Hypothalamus (tissue), 51 donors: ENCODE measurements around the gene TINCR.

ENCODE experiments used
- DNase-seq, 51 donors: peaks; one replicate each; lab custom pipeline; 2025; lab: John Stamatoyannopoulos, UW

Gene TINCR

GRCh38 chr19:5590151-5590864, 22.6 kb upstream of the TINCR start:
- DNase-seq: no peak

GRCh38 chr19:5588906-5589676, 21.3 kb upstream of the TINCR start:
- DNase-seq: peak in 1 of 51 donors; percentile 6

DNA sequence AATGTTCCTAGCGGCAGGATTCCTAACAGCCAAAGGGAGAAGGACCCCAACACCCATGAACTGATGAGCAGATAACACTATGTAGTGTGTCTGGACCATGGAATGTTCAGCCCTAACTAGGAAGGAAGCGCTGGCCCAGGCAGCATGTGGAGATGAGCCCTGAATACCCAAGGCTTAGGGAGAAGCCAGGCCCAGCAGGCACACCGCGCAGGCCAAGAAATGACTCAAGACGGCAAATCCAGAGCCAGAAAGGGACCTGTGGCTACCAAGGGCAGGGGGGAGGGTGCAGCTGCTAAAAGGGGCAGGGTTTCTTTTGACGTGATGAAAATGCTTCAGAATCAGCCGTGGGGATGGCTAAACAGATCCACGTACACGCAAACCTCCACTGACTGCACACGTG, 20.7 kb upstream of the TINCR start:
- peak in 18 of 51 donors; percentile 5 to 46 (median 23) for DNase-seq

GRCh38 chr19:5587661-5588060, 19.9 kb upstream of the TINCR start:
- DNase-seq: no peak

GRCh38 chr19:5587071-5587455, 19.3 kb upstream of the TINCR start:
- DNase-seq: no peak

- DNase-seq: peak in 13 of 51 donors; percentile 32 to 66 (median 54)
These were observed 18.7 kb upstream of the TINCR start for GRCh38 chr19:5586300-5587070.

GRCh38 chr19:5585461-5586299, 17.9 kb upstream of the TINCR start:
- DNase-seq: peak in 36 of 51 donors; percentile 7 to 74 (median 44)

GRCh38 chr19:5580161-5580571, 12.4 kb upstream of the TINCR start:
- DNase-seq: no peak

GRCh38 chr19:5579697-5580096, 11.9 kb upstream of the TINCR start:
- DNase-seq: no peak

DNA sequence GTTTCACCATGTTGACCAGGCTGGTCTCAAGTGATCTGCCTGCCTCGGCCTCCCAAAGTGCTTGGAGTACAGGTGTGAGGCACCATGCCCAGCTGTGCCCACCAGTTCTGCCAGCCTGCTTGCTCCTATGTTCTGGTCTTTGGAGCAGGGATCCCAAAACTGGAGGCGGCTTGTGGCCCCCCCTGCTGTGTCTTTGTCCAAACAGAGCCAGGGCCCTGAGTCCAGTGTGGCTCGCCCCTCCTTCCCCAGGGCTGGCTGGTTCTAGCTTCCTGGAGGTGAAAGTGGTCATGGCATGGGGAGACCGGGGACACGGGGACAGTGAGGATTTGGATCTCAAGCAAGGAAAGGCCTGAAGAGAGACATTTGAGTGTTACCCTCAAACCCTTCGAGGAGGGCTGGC, 11.5 kb upstream of the TINCR start:
- DNase-seq: no peak

DNA sequence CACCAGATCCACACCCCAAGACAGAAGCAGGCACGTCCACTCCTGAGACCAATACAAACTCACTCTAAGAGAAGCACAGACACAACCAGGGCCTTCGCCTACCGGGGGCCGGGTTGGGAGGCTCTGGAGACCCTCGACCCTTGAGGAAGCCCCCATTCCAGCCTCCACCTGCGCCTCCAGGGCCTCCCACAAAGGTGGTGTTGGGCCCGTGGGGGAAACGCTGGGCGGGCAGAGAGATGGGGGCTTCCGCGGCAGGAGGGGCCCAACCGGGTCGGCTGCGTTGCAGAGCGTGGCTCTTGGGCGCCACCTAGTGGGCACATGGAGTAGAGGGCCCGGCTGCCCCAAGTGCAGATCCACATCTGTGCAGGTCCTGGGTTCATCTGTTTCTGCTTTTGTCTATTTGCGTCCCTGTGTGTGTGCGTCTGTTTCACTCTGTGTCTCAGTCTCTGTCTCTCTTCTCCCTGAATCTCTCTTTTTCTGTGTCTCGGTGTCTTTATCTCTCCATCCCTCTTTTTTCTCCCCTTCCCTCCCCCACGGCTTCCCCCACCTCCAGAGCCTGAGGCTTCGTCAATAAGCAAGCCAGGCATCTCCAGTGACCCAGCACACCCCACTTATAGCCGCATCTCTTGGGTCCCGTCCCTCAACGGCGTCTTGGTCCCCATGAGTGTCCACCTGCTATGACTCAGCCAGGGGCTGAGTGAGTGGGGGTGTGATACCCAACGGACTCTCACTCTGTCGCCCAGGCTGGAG, 10.5 kb upstream of the TINCR start:
- DNase-seq: peak in 44 of 51 donors; percentile 2 to 77 (median 37)

DNA sequence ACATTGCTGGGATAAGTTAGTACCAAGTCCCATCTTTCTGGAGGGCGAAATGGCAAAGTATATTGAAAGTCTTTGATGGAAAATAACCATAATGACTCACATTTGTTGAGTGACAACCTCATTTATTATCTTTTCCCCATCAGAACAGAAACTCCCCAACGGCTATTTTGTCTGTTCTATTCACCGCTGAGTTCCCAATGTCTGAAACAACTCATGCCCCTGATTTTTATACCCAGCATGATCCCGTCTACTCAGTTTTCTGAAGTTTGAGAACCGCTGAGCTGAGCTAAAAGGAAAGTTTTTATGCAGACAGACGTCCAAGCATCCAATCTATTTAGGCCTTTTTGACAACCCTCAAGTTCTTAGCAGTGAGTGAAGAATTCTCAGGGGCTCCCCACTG, 7.8 kb upstream of the TINCR start:
- DNase-seq: no peak

GRCh38 chr19:5572556-5573286, 5.0 kb upstream of the TINCR start:
- DNase-seq: no peak

- no peak for DNase-seq
These were observed 4.0 kb upstream of the TINCR start for GRCh38 chr19:5571777-5572176.

DNA sequence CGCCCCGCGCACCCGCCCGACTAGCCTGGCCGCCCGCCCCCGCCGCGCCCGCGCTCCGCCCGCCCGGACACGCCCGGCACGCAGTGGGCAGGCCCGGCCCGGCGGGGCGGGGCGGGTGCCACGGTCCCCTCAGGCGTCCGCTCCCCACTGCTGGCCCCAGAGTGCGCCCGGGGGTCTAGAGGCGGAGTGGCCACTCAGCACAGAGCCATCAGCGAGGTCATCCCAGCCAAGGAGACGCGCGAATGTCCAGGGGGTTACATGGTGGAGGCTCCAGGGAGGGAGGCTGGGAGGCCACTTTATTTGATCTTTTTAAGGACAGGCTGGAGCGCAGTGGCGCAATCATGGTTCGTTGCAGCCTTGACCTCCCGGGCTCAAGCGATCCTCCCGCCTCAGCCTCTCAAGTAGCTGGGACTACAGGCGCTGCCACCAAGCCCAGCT, 236 bp upstream of the TINCR start:
- no peak for DNase-seq

DNA sequence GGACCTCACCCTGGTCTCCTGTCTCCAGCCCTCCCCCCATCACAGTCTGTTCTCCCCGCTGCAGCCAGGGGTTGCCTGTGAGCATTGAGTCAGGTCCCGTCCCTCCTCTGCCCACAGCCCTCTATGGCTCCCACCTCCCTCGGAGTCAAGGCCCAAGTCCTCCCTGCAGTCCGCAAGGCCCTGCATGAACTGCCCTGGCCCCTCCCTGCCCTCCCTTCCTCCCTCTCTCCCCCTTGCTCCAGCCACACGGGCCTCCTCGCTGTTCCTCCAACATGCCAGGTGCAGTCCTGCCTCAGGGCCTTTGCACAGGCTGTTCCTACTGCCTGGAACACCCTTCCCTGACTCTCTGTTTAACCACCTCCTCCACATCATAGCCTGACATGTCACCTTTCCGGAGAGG, 2.8 kb downstream of the TINCR start:
- DNase-seq: no peak

DNA sequence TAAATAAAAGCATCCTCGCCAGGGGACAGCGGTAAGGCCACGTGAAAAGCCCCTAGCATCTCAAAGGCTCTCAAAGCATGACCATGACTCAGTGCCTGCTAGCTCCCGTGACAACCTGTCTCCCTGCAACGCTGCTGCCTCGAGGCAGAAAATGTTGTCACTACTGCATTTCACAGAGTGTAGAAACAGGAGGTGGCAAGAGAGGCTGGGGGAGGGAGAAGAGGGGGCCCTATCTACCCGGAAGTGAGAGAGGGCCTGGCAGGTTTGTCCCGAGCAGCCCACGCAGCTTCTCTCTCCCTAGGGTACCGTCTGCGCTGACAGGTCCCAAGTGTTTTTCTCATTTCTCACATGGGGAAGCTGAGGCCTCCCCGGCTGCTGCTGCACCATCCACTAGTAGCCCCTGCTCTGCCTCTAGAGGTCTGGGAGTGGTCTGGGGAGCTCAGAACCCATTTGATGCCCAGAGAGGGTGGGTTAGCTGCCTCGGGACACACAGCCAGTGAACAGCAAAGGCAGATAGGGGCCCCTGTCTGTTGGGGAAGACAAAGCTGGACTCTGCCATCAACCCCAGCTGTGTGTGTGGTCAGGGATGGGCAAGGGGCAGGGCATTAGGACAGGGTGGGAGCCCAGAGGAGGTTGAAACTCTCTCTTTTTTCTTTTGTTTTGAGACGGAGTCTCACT, 3.7 kb downstream of the TINCR start:
- peak in 1 of 51 donors; percentile 4 for DNase-seq

DNA sequence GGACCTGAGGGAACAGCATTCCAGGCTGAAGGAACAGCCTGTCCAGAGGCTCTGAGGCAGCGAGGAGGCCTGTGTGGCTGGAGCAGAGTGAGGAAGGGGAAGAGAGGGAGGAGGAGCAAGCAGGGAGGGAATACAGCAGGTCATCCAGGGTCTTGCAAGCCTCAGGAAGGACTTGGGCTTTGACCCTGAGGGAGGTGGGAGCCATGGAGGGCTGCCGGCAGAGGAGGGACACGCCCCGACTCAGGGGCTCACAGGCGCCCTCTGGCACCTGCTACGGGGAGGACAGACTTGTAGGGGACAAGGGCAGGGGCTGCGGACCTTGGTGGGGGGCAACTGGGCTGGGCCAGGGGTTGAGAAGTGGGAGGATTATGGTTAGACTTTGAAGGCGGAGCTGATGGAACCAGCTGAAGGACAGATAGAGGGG, 4.7 kb downstream of the TINCR start:
- no peak for DNase-seq
